SU-DHL-6 (cell line): ENCODE measurements around the gene CLEC4E.

Experiments used
- CTCF ChIP-seq: fragments of 200-600 bp; sonication (generic); IDR thresholded peaks from one replicate; pipeline ENCODE4 v1.5.1; 2017; ENCODE audit warnings: antibody characterized with exemption, mild to moderate bottlenecking, low read length, moderate library complexity; ENCODE audit not compliant: insufficient read depth, poor library complexity, severe bottlenecking
- EZH2phosphoT487 ChIP-seq: fragments of 200-600 bp; sonication (generic), shearing (Covaris generic); conservative IDR thresholded peaks from 2 replicates; pipeline ENCODE4 v1.6.1; 2018; ENCODE audit warnings: mild to moderate bottlenecking, antibody characterized with exemption, low read length, moderate library complexity, mixed read lengths

- TF ChIP-seq CTCF (no peak), EZH2phosphoT487 (no peak)
Measured at GRCh38 chr12:8517971-8518370, 22.7 kb downstream of the CLEC4E start.
